GDM1 (cell line): ENCODE data around the gene MLEC.

Experiments
- DNase-seq: peaks from one replicate; lab custom pipeline; 2025; lab: John Stamatoyannopoulos, UW

MLEC gene

DNA sequence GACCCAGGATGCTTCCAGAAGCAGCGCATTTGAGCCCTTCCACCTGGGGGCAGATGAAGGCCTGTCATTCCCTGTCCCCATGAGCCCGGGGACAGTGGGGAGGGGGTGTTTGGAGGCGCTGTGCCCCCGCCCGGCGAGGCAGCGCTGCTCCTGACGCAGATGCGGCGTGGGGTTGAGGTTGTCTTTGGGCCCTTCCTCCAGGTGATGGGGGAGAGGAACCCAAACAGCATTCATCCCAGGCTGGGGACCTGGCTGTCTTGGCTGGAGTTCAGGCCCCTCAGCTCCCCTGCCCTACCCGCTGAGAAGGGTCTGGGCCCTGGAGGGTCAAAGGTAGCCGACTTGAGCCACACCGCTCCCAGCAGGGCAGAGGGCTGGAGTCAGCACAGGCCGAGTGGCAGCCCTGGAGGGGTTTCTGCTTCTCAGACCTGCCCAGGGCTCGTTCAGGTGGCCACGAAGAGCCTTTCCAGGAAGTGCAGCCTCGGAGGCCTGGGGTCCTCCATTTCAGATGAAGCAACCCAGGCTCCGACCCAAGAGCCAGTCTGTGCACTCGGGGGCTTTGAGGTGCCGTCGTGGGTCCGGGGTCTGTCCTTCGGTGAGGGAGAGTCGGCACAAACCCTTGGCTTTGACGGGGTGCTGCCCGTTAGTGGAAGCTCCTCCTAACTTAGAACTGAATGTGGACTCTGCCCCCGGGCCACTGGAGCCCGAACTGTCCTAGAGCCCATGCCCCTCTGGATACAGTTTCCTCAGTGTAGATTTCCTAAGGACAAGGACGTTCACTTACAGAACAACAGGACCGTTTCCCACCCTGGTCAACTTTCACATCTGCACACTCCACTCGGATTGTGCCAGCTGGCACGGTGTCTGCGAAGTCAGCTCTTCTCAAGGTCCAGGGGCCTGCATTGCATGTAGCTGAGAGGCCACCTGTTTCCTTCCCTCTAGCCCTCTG lies 54.8 kb downstream of the MLEC start:
- DNase-seq: no peak

GRCh38 chr12:120744922-120745493 lies 58.1 kb downstream of the MLEC start:
- no peak for DNase-seq

DNA sequence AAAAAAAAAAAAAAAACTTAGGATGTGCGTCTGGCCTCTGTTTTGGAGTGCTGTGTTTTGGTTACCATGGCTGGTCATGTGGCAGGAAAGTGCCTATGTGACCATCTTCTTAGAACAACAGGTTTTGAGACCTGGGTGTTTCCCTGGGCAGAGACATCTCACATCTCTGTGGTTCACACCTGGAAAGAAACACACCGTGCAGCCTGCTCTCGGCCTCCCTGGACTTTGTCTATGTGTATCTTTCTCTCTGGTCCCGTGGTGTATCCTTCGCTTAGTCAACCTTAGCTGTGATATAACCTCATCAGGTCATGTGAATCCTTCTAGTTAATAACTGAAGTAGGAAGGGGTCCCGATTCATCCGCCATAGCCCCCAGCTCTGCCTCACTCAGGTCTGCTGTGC lies 61.3 kb downstream of the MLEC start:
- DNase-seq: no peak

DNA sequence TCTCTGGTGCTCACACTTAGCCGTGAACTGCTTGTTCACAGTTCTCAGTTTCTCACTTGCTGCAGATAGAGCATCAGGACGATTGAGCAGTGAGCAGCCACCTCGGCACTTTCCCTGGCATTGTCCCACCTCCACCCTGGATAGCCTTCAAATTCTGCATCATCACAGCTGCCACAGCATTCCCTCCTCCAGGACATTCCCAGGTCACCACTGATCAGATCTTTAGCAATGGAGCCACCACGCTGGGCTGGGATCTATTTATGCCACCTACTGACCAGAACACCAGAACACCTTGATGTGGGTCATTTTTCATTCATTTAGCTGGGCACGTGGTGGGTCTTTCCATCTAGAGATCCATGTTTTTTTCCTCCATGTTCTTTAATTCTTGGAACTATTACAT lies 62.3 kb downstream of the MLEC start:
- no peak for DNase-seq

DNA sequence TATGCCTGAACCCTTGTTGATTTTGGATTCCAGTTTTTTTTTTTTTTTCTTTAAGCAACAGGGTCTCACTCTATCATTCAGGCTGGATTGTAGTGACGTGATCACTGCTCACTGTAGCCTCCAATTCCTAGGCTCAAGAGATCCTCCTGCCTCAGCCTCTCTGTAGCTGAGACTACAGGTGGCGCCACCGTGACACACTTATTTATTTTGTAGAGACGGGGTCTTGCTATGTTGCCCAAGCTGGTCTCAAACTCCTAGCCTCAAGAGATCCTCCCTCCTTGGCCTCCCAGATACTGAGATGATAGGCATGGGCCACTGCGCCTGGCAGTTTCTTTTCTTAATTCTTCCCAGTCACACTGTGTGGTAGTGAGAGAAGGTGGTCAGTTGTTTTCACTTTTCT lies 63.9 kb downstream of the MLEC start:
- no peak for DNase-seq

GRCh38 chr12:120751389-120751788 lies 64.4 kb downstream of the MLEC start:
- DNase-seq: peak; percentile 6
